HG03108 (cell line): ENCODE measurements around the gene CCR6.

Experiments used
- ATAC-seq: cut with Tn5 transposase; IDR thresholded peaks from one replicate; pipeline ENCODE4 v1.9.1; 2021; ENCODE audit warnings: moderate library complexity; ENCODE audit not compliant: unreplicated experiment

CCR6 gene

DNA sequence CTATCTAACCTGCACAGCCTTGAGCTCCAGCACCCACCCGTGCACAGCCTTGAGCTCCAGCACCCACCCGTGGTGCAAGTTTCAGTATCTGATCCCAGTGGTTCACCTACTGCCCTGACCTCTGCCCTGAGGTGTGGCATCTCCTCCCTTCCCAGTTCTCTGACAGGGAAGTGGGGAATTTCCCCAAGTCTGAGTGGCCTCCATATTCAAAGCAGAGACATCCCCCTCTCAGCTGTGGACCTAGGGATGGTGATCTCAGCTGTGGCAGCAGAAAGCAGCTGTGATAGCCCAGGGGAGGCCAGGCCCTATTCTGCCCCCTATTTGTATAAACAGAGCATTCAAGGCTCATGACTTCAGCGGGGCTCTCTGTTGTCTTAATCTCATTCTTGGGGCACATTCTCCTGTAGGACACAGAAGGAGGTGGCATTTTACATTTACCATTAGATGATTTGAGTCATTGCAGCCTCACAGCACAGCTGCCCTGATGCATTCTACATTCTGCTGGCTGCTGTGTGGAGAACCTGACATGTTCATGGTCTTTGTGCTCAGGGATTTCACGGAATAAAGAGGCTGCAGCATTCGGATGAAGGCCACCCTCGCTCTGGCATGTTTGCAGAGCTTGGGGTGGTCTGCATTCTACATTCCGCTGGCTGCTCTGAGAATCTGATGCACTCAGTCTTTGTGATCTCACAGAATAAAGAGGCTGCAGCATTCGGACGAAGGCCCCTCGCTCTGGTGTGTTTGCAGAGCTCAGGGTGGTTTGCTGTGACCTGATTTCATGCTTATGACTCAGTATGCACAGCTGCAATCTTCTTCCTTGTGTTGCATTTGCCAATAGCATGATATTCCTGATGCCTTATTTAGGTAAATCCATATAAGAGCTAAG lies 17.9 kb downstream of the CCR6 start:
- ATAC-seq, result no peak

DNA sequence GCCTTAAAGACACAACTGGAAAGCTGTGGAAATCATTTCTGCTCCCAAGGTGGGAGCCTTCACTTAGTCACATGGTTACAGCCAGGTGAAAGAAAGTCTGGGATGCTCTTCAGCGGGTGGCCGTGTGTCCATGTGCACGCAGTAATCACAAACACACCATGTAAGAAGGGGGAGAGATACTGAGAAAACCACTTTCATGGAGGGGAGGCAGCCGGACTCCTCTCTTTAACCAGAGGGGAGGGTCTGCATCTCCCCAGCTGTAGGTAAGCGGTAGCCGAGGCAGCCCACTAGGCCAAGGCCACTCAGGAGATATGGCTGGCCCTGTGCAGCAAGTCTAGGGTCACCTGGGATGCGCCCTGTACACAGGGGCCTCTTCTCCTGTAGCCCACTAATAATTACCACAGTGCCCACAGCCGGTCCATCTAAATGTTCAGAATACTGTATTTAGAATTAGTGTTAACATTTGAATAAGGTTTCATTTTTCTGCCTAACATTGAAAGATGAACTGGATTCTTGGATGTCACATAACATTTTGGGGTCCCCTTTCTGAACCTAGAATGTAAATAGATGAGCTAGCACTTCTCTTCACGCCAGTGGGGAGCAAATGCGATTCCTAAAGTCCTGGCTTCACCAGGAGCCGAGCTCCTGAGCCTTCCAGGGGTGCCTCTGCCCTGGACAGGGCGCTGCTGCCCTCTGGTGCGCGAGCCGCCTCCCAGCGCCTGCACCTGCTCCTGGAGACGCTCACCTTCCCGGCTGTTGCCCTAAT lies 19.0 kb downstream of the CCR6 start:
- ATAC-seq, result peak; percentile 49

DNA sequence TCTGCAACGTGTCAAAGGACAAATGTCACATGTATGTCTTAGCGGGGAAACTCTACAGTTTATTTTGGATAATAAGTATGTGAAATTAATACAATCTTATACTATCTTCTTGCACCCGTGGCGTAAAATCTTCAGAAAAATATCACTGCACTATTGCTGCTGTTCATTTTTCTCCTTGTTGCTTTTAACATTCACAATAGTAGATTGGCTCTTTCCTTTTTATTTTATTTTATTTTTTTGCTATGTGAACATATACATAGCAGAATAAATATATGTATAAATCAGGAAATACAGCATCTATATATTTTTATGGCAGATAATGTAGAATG lies 19.5 kb downstream of the CCR6 start:
- no peak for ATAC-seq

DNA sequence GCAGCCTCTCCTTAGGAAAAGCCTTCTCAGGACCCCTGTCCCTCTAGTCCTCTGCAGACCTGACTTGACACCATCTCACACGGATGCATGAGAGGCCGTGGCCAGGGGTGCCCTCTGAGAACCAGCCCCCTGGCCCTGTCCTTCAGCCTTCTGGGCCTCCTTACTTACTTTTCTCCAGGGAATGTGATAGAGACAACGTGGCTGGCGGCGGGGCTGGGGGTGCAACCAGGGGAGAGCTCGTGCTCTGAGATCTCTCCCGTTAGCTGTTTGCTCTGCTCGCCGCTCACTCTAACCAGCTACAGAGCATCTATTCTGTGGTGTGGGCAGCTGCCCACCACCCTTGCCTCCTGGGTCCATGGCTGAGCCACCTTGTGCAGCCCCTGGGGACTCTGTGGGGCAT lies 20.1 kb downstream of the CCR6 start:
- ATAC-seq, result no peak

DNA sequence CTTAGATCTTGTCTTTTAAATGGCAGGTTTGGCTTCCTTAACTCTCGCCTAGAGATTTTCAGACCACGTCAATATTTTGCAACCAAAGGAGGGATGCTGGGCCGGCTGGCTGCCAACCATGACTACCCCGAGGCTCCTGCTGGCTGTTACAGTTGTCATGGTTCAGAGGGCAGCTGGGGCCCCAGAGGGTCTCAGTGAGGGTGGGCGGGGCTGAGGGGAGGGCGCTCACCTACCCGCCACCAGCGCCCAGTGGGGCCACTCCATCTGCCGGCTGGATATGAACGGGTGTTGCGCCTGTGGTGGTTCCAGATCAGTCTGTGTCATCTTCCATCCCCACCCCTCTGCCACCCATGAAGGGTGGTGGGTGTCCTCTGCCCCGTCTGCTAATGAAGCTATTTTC lies 22.6 kb downstream of the CCR6 start:
- no peak for ATAC-seq

DNA sequence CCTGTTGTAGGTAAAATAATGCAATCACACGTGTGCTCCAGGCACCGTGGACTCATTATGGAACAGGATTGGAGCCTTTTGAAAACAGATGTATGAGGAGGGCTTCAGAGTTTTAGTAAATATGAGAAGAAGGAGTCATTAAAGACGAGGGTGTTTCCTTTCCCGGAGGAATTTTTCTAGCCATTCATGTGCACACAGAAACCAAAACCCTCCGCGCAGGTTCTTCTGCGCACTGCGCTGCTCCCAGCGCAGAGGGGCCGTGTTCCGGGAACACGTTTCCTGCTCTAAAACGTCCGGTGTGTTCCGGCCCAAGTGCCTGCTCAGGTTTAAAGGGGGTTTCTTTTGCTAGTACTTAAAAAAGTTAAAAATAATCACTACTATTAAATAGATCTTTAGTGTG lies 23.2 kb downstream of the CCR6 start:
- no peak for ATAC-seq

DNA sequence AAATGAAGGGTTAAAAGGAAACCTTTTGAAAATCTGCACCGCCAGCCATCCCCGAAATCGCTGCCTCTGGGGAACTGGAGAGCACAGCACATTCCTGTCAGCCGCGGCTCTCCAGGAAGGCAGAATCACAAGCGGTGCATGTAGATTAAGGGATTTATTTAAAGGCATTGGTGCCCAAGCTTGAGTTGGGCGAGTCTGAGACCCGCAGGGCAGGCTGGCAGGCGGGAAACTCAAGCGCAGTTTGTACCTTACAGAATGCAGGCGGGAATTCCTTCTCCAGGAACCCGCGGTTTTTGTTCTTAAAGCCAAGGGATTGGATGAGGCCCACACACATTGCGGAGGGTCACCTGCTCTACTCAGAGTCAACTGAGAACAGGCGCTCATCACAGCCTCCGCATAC lies 24.1 kb downstream of the CCR6 start:
- ATAC-seq, result no peak

DNA sequence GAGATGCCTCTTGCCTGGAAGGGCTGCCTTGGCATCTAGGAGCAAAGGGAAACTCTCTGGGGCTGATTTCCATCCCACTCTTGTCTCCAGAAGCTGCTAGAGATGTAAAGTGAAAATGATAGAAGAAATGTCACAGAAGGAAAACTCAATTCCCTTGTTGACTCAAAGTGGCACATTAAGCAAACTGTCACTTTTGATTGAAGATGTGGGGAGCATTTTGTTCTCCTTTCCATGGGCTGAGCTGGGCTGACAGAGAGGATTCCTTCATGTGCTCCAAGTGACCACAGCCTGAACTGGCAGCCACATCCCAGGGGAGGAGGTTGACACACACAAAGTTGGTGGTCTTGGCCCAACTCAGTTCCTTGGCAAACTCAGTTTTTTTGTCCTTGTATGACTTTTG lies 25.1 kb downstream of the CCR6 start:
- no peak for ATAC-seq

DNA sequence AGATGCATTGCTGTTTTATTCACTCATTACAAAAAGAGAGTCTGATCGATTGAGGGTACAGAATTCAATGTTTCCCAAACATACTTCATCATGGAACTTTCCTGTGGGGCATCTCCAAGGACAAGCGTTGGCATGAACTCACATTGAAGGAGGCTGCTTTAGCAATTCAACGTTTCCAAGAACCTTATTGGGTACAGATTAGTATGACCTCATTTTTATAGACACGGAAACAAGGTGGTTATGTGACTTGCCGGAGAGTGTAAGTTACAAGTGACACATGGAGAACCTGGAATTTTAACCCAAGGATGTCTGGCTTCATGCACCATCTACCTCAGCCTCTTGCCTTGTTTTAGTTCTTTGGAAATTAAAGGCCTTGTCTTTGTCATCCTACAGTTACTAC lies 26.1 kb downstream of the CCR6 start:
- ATAC-seq, result no peak

DNA sequence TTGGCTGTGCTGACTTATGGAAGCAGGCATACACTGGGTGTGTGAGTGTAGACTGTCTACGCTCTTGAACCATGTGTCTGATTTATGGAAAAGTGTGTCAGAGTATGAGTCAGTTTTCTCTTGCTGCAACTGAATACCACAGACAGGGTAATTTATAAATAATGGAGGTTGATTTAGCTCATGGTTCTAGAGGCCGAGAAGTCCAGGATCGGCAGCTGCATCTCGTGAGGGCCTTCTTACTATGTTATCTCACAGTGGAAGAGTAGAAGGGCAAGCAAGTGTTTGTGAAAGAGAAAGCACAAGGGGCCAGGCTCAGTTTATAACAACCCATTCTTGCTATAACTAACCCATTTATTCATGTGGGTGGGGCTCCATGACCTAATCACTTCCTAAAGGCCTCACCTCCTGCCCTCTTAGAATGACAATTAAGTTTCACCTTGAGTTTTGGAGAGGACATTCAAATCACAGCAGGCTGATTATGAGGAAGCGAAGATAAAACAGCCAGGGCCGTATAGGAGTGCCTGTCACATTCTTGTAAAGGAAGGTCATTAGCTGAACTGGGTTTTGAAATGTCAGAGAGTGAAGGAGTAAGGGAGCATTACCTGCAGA lies 28.1 kb downstream of the CCR6 start:
- peak; percentile 40 for ATAC-seq

DNA sequence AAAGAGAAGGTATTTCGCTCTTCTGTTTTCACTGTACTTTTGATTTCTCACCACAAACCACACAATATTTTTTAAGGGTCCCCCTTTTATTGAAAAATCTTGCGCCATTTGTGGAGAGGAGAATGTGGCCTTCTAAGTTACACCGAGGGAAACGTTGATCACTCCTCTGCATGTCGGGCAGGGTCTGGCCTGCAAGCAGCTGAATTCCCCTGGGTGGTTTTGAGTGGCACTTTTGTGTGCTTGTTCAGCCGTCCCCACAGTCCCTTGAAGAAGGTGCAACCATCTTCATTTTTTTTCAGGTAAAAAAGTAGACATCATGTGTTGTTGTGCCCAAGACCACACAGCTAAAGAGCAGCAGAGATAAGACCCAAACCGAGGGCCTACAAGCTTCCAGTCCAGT lies 28.8 kb downstream of the CCR6 start:
- no peak for ATAC-seq

DNA sequence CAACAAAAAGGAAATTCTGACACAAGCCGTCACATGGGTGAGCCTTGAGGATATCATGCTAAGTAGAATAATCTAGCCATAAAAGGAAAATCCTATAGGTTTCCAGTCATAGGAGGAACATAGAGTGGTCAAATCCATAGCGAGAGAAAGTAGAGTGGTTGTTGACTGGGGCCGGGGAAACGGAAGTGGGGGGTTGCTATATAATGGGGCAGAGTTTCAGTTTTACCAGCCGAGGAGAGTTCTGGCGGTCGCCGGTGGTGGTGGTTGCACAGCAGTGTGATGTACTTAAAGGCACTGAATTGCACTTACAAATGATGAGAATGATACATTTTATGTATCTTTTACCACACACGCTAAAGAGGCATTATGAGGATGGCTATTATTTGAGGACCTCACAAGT lies 30.0 kb downstream of the CCR6 start:
- ATAC-seq, result no peak

DNA sequence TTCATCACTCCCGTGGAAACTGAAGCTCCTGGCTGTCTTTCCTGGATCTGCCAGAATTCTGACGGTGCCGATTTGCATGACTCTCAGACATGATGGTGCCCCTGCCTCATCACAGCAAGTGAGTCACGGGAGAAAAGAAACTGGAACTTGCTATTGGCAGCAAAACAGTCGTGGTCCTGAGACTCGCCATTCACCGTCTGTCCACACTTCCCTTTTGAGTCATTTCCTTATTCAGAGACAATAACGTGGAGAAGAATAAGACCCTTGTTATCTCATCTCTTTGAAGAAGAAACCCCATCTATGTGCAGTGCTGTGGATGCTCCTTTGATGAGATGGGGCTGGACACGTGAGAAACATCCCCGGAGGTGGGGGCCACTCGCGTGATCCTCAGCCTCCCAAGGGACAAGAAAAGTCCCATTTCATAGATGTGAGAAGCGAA lies 30.6 kb downstream of the CCR6 start:
- ATAC-seq, result peak; percentile 45

DNA sequence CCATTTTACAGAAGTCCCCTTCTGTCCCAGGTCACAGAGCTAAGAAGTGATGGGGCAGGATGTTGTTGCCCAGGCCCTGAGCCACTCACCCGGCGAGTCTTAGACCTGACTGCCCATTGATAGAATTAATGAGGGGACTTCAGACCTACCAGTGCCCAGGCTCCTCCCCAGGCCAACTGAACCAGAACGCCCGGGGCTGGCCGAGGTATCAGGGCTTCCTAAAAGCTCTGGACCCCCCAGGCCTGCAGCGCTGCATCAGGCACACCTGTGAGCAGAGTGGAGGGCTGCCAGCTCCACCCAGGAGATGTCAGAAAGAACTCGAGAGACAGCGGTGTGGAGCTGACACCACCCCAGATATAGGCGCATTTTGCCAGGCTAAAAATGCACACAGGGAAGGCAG lies 31.4 kb downstream of the CCR6 start:
- ATAC-seq, result no peak

DNA sequence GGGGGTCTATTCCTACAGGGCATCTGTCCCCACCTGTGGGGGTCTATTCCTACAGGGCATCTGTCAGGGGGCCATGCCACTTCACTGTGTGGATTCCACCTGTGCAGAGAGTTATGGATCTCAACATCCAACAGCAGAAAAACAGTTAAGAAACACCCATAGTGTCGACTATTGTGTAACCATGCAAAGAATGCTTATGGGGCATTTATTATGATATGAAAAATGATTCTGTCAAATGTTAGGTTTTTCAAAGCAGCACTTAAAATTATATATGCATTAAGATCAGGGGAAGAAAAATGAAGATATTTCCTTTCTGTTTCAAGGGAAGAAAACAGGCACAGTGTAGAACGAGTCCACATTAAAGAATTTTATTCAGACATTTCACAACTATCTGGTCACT lies 32.0 kb downstream of the CCR6 start:
- no peak for ATAC-seq

DNA sequence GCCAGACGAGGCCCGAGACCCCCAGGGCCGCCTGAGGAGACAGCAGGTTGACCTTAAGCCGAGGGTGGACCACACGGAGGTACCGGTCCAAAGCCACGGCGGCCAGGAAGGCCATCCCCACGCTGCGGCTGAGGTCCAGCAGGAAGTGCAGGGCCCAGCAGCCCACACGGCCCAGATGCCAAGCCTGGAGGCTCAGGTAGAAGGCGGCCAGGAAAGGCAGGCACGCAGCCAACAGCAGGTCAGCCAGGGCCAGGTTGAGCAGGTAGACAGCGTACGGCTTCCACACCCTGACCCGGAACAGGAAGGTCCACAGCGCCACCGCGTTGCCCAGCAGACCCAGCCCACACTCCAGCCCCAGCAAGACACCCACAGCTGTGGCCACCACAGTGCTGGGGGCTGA lies 34.5 kb downstream of the CCR6 start:
- no peak for ATAC-seq

DNA sequence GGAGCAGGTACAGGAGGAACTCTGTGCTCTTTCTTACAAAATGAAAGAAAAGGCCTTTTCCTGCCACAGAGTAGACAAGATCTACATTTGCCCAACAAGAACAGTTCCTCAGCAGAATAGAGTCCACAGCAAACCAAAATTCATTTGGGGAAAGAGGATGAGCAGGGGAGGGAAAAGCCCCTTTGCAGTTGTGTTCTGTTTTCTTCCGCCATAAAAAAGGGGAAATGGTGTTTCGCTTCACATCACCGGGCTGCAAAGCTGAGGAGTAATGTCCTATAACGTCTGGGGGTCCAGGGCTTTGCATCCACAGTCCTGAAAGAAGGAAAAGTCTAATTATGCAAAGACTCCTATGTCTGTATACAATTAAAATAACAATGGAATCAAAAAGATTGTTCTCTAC lies 35.0 kb downstream of the CCR6 start, which contains the start of gene GPR31:
Gene GPR31, minus strand, starts transcription at position 118 of the 400 bp plus-strand sequence. CDS start 149 bp downstream, outside the sequence.
- no peak for ATAC-seq

DNA sequence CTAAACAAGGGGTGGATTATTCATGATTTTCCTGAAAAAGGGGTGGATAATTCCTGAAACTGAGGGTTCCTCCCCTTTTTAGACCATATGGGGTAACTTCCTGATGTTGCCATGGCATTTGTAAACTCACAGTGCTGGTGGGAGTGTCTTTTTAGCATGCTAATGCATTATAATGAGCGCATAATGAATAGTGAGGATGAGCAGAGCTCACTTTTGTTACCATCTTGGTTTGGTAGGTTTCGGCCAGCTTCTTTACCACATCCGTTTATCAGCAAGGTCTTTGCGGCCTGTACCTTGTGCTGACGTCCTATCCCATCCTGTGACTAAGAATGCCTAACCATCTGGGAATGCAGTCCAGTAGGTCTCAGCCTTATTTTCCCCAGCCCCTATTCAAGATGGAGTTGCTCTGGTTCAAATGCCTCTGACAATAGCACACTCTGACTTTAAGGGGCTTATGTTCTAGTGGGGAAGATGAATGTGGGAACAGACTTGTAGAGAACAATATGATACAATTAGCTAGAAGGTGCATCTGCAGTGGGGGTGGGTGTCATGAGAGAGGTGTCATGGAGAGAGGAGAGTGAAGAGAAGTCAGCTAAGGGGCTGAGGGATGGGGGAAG lies 39.1 kb downstream of the CCR6 start:
- ATAC-seq, result no peak

DNA sequence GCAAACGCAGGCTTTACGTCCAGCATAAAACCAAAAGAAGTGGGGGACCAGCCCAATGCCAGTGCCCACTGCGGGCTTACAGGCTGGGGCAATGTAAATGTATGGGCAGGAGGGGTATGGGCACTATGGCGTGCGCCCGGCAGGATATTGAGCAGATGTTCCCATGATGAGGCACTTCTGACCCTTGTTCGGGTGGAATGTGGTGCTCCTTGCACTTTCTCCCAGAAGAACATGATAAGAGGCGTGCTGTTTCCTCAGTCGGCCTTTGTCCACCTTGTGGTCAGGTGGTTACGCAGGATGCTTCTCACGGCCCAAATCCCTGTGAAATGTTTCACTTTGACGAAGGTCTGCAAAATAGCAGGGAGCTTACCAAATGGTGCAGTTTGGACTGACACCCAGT lies 39.7 kb downstream of the CCR6 start:
- no peak for ATAC-seq

DNA sequence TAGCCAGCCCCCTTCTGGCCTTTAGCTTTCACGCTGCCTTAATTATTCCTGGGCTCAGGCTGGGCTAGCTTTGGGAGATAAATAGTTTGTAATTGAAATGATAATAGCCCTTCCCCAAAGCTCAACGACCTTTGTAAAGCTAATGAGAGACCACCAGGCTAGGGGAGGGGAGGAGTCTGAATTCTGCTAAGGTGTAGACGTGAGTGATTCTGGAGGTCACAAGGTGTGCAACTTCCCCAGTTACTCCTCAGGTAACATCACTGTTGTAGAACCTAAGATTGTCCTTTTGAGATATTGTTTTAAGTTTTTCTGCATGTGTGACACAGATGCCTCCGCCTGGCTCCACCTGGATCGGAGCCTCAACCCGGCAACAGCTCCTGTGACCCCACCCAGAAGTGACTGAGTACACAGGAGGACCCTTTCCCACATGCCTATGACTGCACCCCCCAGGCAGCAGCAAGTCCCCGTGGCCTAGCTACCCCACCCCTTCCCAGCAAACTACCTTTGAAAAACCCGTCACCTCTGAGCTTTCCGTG lies 40.6 kb downstream of the CCR6 start:
- ATAC-seq, result no peak

DNA sequence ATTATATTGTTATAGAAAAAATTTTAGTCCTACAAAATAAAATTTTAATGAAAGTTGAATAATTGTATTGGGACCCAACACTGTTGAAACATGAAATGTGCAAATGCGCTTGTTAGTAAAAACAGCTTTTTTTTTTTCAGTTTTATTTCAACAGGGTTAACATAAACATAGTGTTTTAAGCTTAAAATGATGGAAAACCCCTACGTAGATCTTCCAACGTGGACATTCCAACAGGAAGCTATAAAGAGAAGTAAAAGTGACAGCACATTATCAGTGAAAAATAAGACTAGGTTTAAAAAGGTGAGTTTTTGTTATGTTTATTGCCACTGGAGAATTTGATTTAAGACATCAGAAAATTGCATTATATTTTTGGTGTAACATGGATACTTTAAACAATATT lies 41.4 kb downstream of the CCR6 start:
- ATAC-seq, result no peak
